ENCODE results near the gene CBLN3. TPM values are rescaled to one million over a fixed set of nuclear protein-coding genes. Genes with fewer than 3 reads are reported as not detected.

CBLN3 gene
- total RNA-seq, 2 experiments from 2014 or later: 1.6 to 1.7 TPM

GRCh38 chr14:24406416-24406815 is 23.1 kb downstream of the CBLN3 start:
- DNase-seq: no peak
- H3K9me3 Mint-ChIP-seq: no peaks in the 10 kb centered on the region
- H3K36me3 Mint-ChIP-seq (ENCODE audit: low read depth): no peaks in the 10 kb centered on the region
- Histone ChIP-seq H3K27me3 (ENCODE audit: control insufficient read depth in 1 of 2, insufficient read depth in 2 of 2, low read length in 2 of 2) (peaks cover 0 to 12% of the 10 kb centered on the region in 2 experiments), H3K4me1 (ENCODE audit: insufficient read depth, low read length) (no peaks in the 10 kb centered on the region), H3K9me3 (ENCODE audit: control insufficient read depth in 1 of 2, insufficient read depth in 1 of 2, low read length in 2 of 2) (no peaks in the 10 kb centered on the region), H3K27ac (ENCODE audit: low read depth in 1 of 2, low read length in 2 of 2) (no peak overlapping the region), H3K4me3 (ENCODE audit: low read length) (no peak overlapping the region), H3K36me3 (ENCODE audit: insufficient read depth, low read length) (no peaks in the 10 kb centered on the region)
- CTCF ChIA-PET: interaction anchor here (0.9 kb wide), 1 partner anchor 73 kb away, joined by 4 read pairs; no protein-coding TSS in a partner anchor
- no peak for TF ChIP-seq CTCF (IDR thresholded peaks at IDR 0.05)
- intact Hi-C loops (cut with DNase I, micrococcal nuclease): no loop called here
- H3K4me3 Mint-ChIP-seq: no peak overlapping the region
- no peaks in the 10 kb centered on the region for H3K4me1 Mint-ChIP-seq (ENCODE audit: low read depth)
- H3K27ac Mint-ChIP-seq: no peak overlapping the region
- POLR2A ChIA-PET: no interaction called here
- no peak for ATAC-seq (ENCODE audit: poor library complexity)
- H3K27me3 Mint-ChIP-seq: peaks cover 28% of the 10 kb centered on the region

GRCh38 chr14:24404814-24405213 is 24.7 kb downstream of the CBLN3 start:
- Mint-ChIP-seq H3K36me3 (ENCODE audit: low read depth) (no peaks in the 10 kb centered on the region), H3K4me3 (no peak overlapping the region), H3K9me3 (no peaks in the 10 kb centered on the region), H3K27ac (no peak overlapping the region), H3K27me3 (peaks cover 28% of the 10 kb centered on the region), H3K4me1 (ENCODE audit: low read depth) (peaks cover under 1% of the 10 kb centered on the region)
- ChIA-PET POLR2A (no interaction called here), CTCF (no interaction called here)
- Histone ChIP-seq H3K4me1 (ENCODE audit: insufficient read depth, low read length) (no peaks in the 10 kb centered on the region), H3K36me3 (ENCODE audit: insufficient read depth, low read length) (no peaks in the 10 kb centered on the region), H3K9me3 (ENCODE audit: control insufficient read depth in 1 of 2, insufficient read depth in 1 of 2, low read length in 2 of 2) (no peaks in the 10 kb centered on the region), H3K27ac (ENCODE audit: low read depth in 1 of 2, low read length in 2 of 2) (no peak overlapping the region), H3K27me3 (ENCODE audit: control insufficient read depth in 1 of 2, insufficient read depth in 2 of 2, low read length in 2 of 2) (peaks cover 0 to 16% of the 10 kb centered on the region in 2 experiments), H3K4me3 (ENCODE audit: low read length) (no peak overlapping the region)
- DNase-seq (no peak), ATAC-seq (ENCODE audit: poor library complexity) (no peak)
- no peak for TF ChIP-seq CTCF (IDR thresholded peaks at IDR 0.05)
- intact Hi-C loops (cut with DNase I, micrococcal nuclease): no loop called here

- Mint-ChIP-seq H3K9me3 (no peaks in the 10 kb centered on the region), H3K4me3 (no peak overlapping the region), H3K4me1 (ENCODE audit: low read depth) (peaks cover 8% of the 10 kb centered on the region), H3K27ac (no peak overlapping the region), H3K27me3 (peaks cover 28% of the 10 kb centered on the region), H3K36me3 (ENCODE audit: low read depth) (no peaks in the 10 kb centered on the region)
- Histone ChIP-seq H3K4me1 (ENCODE audit: insufficient read depth, low read length) (peaks cover 8% of the 10 kb centered on the region), H3K9me3 (ENCODE audit: control insufficient read depth in 1 of 2, insufficient read depth in 1 of 2, low read length in 2 of 2) (no peaks in the 10 kb centered on the region), H3K27me3 (ENCODE audit: control insufficient read depth in 1 of 2, insufficient read depth in 2 of 2, low read length in 2 of 2) (peaks cover 0 to 20% of the 10 kb centered on the region in 2 experiments), H3K36me3 (ENCODE audit: insufficient read depth, low read length) (no peaks in the 10 kb centered on the region), H3K4me3 (ENCODE audit: low read length) (no peak overlapping the region), H3K27ac (ENCODE audit: low read depth in 1 of 2, low read length in 2 of 2) (no peak overlapping the region)
- TF ChIP-seq CTCF (IDR thresholded peaks at IDR 0.05): no peak
- no peak for DNase-seq
- no peak for ATAC-seq (ENCODE audit: poor library complexity)
- ChIA-PET POLR2A (no interaction called here), CTCF (no interaction called here)
- intact Hi-C loops (cut with DNase I, micrococcal nuclease): no loop called here
These were observed 26.0 kb downstream of the CBLN3 start for GRCh38 chr14:24403294-24403998.
